GM13977 (cell line): ENCODE data around the gene NENF.

Experiments used
- DNase-seq: peaks from one replicate; pipeline ENCODE4 v3.0.0; 2012; ENCODE audit warnings: low spot score
- CTCF ChIP-seq: IDR thresholded peaks from 2 replicates; pipeline ENCODE4 v1.5.1; 2012; ENCODE audit warnings: mild to moderate bottlenecking, control low read depth; ENCODE audit not compliant: insufficient read depth; ENCODE audit errors: extremely low read depth, missing control alignments
- in situ Hi-C: fragments of 300-500 bp; cut with MboI; formaldehyde crosslinking; loops from one replicate; pipeline ENCODE4 v1.12.0; 2022; ENCODE audit warnings: low sequenced_read_pairs, low pct_unique_long_range_greater_than_20kb, mixed read lengths, inconsistent platforms; ENCODE audit not compliant: unreplicated experiment

NENF gene

GRCh38 chr1:212414328-212415106, 18.2 kb upstream of the NENF start, which contains the start of gene PACC1:
Gene PACC1, minus strand, starts transcription at chr1:212414886. Its CDS starts 129 bp downstream, at chr1:212414757.
- TF ChIP-seq CTCF: no peak
- in situ Hi-C loops: no loop called here
- DNase-seq: peak; percentile 97

GRCh38 chr1:212415107-212415841, 17.4 kb upstream of the NENF start:
- peak; percentile 43 for DNase-seq
- no peak for TF ChIP-seq CTCF
- in situ Hi-C loops: no loop called here

GRCh38 chr1:212421165-212421564, 11.6 kb upstream of the NENF start:
- DNase-seq: no peak
- no peak for TF ChIP-seq CTCF
- in situ Hi-C loops: no loop called here

- no peak for TF ChIP-seq CTCF
- in situ Hi-C loops: no loop called here
- DNase-seq: no peak
Observed at GRCh38 chr1:212423879-212424278, 8.8 kb upstream of the NENF start.

GRCh38 chr1:212428496-212428895, 4.2 kb upstream of the NENF start:
- in situ Hi-C loops: no loop called here
- DNase-seq: no peak
- no peak for TF ChIP-seq CTCF

GRCh38 chr1:212430416-212430815, 2.3 kb upstream of the NENF start:
- TF ChIP-seq CTCF: no peak
- in situ Hi-C loops: no loop called here
- DNase-seq: no peak
